ENCODE results near the gene GJD4. TPM values are rescaled to one million over a fixed set of nuclear protein-coding genes. Genes with fewer than 3 reads are reported as not detected.

GJD4 gene, protein sequence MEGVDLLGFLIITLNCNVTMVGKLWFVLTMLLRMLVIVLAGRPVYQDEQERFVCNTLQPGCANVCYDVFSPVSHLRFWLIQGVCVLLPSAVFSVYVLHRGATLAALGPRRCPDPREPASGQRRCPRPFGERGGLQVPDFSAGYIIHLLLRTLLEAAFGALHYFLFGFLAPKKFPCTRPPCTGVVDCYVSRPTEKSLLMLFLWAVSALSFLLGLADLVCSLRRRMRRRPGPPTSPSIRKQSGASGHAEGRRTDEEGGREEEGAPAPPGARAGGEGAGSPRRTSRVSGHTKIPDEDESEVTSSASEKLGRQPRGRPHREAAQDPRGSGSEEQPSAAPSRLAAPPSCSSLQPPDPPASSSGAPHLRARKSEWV
- total RNA-seq (2021; fragmentation: NEBNext Ultra II Directional; extraction: Animal tissue kit (Norgen Biotek cat#: 25700)), result not detected
- long read RNA-seq, result 0 reads

DNA sequence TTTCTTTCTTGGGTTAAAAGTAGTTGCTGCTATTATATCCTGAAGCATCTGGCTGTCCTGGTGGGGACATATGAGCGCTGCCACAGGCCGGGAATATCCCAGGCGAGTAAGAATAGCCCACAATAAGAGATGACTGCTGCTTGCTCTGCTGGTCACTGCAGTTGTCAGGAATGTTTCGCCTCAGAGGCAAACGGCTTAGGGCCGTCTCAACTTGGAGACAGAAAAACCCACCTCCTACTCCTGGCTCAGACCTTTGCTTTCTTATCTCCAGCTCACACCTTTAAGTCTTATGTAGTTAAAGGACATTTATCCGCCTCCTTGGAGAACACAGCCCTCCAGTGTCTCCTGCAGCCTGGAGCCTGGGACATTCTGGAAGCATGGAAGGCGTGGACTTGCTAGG lies at the start of gene GJD4:
GJD4 (plus strand) TSS at position 151 of the 400 bp plus-strand sequence; CDS start at position 378, 227 bp downstream.
- H3K27me3 Mint-ChIP-seq (ENCODE audit: insufficient read depth), result peaks cover 53% of the 10 kb centered on the region
- TF ChIP-seq, protein P1, sequence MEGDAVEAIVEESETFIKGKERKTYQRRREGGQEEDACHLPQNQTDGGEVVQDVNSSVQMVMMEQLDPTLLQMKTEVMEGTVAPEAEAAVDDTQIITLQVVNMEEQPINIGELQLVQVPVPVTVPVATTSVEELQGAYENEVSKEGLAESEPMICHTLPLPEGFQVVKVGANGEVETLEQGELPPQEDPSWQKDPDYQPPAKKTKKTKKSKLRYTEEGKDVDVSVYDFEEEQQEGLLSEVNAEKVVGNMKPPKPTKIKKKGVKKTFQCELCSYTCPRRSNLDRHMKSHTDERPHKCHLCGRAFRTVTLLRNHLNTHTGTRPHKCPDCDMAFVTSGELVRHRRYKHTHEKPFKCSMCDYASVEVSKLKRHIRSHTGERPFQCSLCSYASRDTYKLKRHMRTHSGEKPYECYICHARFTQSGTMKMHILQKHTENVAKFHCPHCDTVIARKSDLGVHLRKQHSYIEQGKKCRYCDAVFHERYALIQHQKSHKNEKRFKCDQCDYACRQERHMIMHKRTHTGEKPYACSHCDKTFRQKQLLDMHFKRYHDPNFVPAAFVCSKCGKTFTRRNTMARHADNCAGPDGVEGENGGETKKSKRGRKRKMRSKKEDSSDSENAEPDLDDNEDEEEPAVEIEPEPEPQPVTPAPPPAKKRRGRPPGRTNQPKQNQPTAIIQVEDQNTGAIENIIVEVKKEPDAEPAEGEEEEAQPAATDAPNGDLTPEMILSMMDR (IDR thresholded peaks at IDR 0.05), result no peak
- H3K36me3 Mint-ChIP-seq (ENCODE audit: low read depth), result no peaks in the 10 kb centered on the region; the same call in 1 of the 2 replicates
- H3K9me3 Mint-ChIP-seq, result no peaks in the 10 kb centered on the region; the same call in 1 of the 2 replicates
- no peak for DNase-seq
- H3K4me1 Mint-ChIP-seq (ENCODE audit: low read depth), result peaks cover 5% of the 10 kb centered on the region; the same call in 1 of the 2 replicates
- H3K27ac Mint-ChIP-seq, result no peak within 1 kb of the TSS
- no peak within 1 kb of the TSS for H3K4me3 Mint-ChIP-seq

DNA sequence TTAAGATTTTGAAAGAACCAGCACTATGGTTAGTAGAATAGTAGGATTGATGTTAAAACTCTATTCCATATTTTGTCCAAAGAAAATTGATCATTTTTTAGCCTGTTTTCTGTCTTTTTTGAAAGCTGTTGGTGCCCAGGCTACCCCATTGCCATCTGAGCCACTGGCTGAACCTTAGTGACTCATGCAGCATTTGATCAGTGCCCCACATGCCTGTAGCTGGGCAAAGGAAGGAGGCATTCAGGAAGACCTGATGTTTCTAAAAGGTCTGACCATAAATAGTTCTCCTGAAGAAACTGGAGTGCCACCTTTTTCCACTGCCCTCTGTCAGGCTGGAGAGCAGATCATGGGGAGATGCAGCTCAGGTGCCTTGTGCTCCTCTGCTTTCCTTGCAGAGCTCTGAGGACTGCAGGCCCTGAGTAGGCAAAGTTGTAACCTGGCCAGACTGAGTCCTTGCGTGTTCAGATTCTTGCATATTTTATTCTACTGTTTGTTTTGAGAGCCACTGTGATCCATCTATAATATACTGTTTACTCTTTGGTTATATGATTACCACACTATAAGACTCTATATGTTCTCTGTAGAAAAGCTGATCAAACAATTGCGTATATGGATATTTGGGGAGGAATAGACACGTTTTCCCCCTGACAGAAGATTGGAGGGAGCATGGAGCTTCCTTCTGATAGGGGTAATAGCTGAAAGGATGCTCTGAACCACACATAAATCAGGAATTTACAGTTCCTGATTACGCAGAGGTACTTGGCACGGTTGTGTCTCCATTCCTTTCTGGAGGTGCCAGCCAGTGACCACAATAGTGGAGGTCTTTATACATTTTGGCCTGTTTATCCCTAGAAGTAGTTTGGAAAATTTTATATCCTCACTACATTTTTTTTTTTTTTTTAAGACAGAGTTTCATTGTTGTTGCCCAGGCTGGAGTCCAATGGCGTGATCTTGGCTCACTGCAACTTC lies 48.9 kb upstream of the GJD4 start:
- H3K4me3 Mint-ChIP-seq, result no peak overlapping the region
- H3K27me3 Mint-ChIP-seq (ENCODE audit: insufficient read depth), result no peaks in the 10 kb centered on the region
- peaks cover 23% of the 10 kb centered on the region for H3K4me1 Mint-ChIP-seq (ENCODE audit: low read depth)
- peaks cover 5% of the 10 kb centered on the region; the same call in 1 of the 2 replicates for H3K36me3 Mint-ChIP-seq (ENCODE audit: low read depth)
- H3K9me3 Mint-ChIP-seq, result no peaks in the 10 kb centered on the region
- TF ChIP-seq, protein P1 (IDR thresholded peaks at IDR 0.05), result no peak
- H3K27ac Mint-ChIP-seq, result no peak overlapping the region
- DNase-seq, result no peak

DNA sequence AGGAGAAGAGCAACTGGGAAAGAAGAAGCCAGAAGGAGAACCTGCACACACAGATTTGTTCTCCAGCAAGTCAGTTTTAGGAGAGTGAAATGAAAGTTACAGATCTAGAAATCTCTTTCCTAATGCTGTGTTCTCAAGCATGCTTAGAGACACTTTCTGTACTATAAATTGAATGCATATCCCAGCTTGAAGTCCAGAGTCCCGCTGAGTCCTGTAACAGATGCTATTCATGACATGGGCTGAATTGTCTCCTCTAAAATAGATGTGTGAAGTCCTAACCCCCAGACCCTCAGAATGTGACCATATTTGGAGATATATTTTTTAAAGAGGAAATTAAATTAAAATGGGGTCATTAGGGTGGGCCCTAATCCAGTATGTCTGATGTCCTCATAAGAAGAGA lies 46.9 kb upstream of the GJD4 start:
- DNase-seq, result no peak
- Mint-ChIP-seq H3K27me3 (ENCODE audit: insufficient read depth) (no peaks in the 10 kb centered on the region), H3K36me3 (ENCODE audit: low read depth) (peaks cover 6% of the 10 kb centered on the region; the same call in 1 of the 2 replicates), H3K27ac (no peak overlapping the region), H3K4me1 (ENCODE audit: low read depth) (peaks cover 13% of the 10 kb centered on the region), H3K4me3 (no peak overlapping the region), H3K9me3 (no peaks in the 10 kb centered on the region)
- TF ChIP-seq, protein P1 (IDR thresholded peaks at IDR 0.05), result no peak

DNA sequence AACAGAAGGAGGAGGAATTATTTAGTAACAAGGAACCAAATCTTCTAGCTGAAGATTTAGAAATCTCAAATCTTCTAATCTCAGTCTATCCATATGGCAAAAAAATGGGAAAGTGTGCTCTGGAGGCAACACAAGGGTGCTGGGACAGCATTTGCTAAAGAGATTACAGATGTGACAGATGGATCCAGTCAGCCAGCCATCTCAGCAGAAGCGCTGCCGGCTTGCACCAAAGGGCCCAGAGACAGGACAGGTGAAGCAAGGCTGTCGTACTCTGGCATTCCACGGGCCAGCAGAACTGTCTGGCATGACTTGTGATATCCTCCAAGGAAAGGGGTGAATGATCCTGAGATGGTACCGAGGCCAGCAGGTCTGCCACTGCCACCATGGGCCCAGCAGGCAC lies 45.7 kb upstream of the GJD4 start:
- TF ChIP-seq, protein P1 (IDR thresholded peaks at IDR 0.05), result no peak
- DNase-seq, result no peak
- H3K4me1 Mint-ChIP-seq (ENCODE audit: low read depth), result peaks cover 21% of the 10 kb centered on the region
- H3K4me3 Mint-ChIP-seq, result no peak overlapping the region
- peaks cover 6% of the 10 kb centered on the region; the same call in 1 of the 2 replicates for H3K36me3 Mint-ChIP-seq (ENCODE audit: low read depth)
- no peak overlapping the region for H3K27ac Mint-ChIP-seq
- no peaks in the 10 kb centered on the region for H3K27me3 Mint-ChIP-seq (ENCODE audit: insufficient read depth)
- H3K9me3 Mint-ChIP-seq, result no peaks in the 10 kb centered on the region

DNA sequence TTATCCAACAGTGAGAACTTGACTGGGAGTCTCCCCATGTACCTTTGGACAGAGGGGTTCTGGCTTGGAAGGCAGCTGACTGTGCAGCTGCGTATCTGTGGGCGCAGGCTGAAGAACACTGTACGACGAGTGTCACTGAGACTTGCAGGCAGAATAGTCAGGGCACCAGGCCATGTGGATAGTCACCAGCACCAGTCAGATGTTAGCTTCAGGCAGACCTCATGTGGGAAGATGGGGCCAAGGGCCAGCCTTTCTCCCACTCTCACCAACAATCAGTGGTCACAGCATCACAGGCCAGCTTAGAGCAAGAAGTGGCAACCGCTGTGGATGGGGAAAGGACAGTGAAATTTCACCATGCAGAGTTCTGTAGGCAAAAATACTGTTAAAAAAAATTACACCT lies 43.4 kb upstream of the GJD4 start:
- no peaks in the 10 kb centered on the region for H3K27me3 Mint-ChIP-seq (ENCODE audit: insufficient read depth)
- no peak for DNase-seq

More for the DNA sequence above, 43.4 kb upstream of the GJD4 start:
- Mint-ChIP-seq H3K9me3 (no peaks in the 10 kb centered on the region), H3K27ac (no peak overlapping the region), H3K36me3 (ENCODE audit: low read depth) (peaks cover 13% of the 10 kb centered on the region), H3K4me1 (ENCODE audit: low read depth) (peaks cover 27% of the 10 kb centered on the region), H3K4me3 (no peak overlapping the region)
- TF ChIP-seq, protein P1 (IDR thresholded peaks at IDR 0.05), result no peak
